Cardiac muscle cell (in vitro differentiated cells and primary cell): ENCODE data around the gene KREMEN1. TPM values are rescaled to one million over a fixed set of nuclear protein-coding genes. Genes with fewer than 3 reads are reported as not detected.

Experiments
- DNase-seq, 2 donors: peaks; one replicate each; pipeline versions ENCODE4 v3.0.0 to v3.0.0-alpha.2; 2010 to 2017; ENCODE audit warnings: low read depth in 1 of 2, low spot score in 1 of 2
- H3K27ac ChIP-seq: fragments of 200-600 bp; sonication (generic); 2 replicates; pipeline ENCODE4 v1.5.1; 2016
- H3K27me3 ChIP-seq: fragments of 200-600 bp; sonication (generic); 2 replicates; pipeline ENCODE4 v1.6.0; 2016; ENCODE audit warnings: control low read depth
- H3K36me3 ChIP-seq: fragments of 200-600 bp; sonication (generic); 2 replicates; pipeline ENCODE4 v1.5.1; 2016; ENCODE audit warnings: control low read depth
- H3K4me1 ChIP-seq: fragments of 200-600 bp; sonication (generic); 2 replicates; pipeline ENCODE4 v1.8.1; 2017; ENCODE audit warnings: low read depth, mild to moderate bottlenecking, mixed run types
- H3K4me3 ChIP-seq: fragments of 200-600 bp; sonication (generic); 2 replicates; pipeline ENCODE4 v1.5.1; 2016; ENCODE audit warnings: mild to moderate bottlenecking
- H3K9me3 ChIP-seq: fragments of 200-600 bp; sonication (generic); 2 replicates; pipeline ENCODE4 v1.5.1; 2017; ENCODE audit warnings: low read depth, mild to moderate bottlenecking, control low read depth
- polyA plus RNA-seq: library from polyadenylated mRNA; unstranded; fragments of >200 nt; fragmentation: Nextera tagmentation; extraction: Ambion mirVana; gene quantifications from 2 replicates; pipeline ENCODE4 v1.2.1, GENCODE V29; 2016
- total RNA-seq: library from RNA; depleted of rRNA; stranded (reverse); fragments of >200 nt; gene quantifications from 2 replicates; pipeline ENCODE4 v1.2.3, GENCODE V29; 2016
- TF ChIP-seq, protein P1 (sequence below): IDR thresholded peaks from 2 replicates; pipeline ENCODE4 v1.5.1; 2012; ENCODE audit warnings: low read depth, mild to moderate bottlenecking, low read length

Gene KREMEN1
- total and polyA plus RNA-seq, 2 experiments from 2014 or later, result 18.0 to 20.3 TPM

- Histone ChIP-seq H3K9me3 (no peaks in the 10 kb centered on the region), H3K27ac (no peak overlapping the region), H3K36me3 (no peaks in the 10 kb centered on the region), H3K4me3 (no peak overlapping the region), H3K27me3 (no peaks in the 10 kb centered on the region), H3K4me1 (no peaks in the 10 kb centered on the region)
- TF ChIP-seq, protein P1, sequence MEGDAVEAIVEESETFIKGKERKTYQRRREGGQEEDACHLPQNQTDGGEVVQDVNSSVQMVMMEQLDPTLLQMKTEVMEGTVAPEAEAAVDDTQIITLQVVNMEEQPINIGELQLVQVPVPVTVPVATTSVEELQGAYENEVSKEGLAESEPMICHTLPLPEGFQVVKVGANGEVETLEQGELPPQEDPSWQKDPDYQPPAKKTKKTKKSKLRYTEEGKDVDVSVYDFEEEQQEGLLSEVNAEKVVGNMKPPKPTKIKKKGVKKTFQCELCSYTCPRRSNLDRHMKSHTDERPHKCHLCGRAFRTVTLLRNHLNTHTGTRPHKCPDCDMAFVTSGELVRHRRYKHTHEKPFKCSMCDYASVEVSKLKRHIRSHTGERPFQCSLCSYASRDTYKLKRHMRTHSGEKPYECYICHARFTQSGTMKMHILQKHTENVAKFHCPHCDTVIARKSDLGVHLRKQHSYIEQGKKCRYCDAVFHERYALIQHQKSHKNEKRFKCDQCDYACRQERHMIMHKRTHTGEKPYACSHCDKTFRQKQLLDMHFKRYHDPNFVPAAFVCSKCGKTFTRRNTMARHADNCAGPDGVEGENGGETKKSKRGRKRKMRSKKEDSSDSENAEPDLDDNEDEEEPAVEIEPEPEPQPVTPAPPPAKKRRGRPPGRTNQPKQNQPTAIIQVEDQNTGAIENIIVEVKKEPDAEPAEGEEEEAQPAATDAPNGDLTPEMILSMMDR, result no peak
- no peak for DNase-seq
Observed at GRCh38 chr22:29175312-29175835, 102.5 kb downstream of the KREMEN1 start.

DNA sequence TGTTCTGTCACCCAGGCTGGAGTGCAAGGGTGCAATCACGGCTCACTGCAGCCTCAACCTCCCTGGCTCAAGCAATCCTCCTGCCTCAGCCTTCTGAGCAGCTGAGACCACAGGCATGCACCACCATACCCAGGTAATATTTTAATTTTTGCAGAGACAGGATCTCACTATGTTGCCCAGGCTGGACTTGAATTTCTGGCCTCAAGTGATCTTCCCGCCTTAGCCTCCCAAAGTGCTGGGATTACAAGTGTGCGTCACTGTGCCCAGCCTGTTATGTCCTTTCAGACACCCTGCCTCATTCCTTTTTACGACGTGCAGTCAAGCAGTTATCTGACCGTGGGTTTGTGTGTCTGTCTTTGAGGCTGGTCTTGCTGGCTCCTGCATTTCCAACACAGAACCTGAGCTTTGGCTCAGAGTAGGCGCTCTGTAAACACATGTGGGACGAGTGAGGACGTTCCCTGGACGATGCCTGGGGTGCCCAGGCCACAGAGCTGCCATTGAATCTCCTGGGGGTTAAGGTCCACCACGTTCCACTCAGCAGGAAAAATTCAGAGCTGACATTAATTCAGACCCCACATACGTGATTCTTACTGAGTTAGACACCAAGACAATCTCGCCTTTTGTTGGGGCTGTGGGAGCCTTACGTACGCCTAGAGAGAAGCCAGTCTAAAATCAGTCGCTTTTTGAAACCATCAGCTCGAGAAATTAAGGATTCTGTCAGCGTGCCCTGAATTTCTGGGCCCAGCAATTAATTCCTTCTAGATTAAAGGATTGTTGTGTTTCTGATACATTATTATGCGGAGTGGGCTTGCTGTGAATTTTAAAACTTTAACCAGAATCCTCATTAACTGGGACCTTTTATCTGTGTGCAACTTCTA is 111.4 kb downstream of the KREMEN1 start:
- no peaks in the 10 kb centered on the region for H3K4me1 ChIP-seq
- H3K4me3 ChIP-seq, result no peak overlapping the region
- no peaks in the 10 kb centered on the region for H3K9me3 ChIP-seq
- H3K27ac ChIP-seq, result no peak overlapping the region
- DNase-seq, result no peak
- no peaks in the 10 kb centered on the region for H3K36me3 ChIP-seq
- TF ChIP-seq, protein P1, result no peak
- H3K27me3 ChIP-seq, result no peaks in the 10 kb centered on the region

DNA sequence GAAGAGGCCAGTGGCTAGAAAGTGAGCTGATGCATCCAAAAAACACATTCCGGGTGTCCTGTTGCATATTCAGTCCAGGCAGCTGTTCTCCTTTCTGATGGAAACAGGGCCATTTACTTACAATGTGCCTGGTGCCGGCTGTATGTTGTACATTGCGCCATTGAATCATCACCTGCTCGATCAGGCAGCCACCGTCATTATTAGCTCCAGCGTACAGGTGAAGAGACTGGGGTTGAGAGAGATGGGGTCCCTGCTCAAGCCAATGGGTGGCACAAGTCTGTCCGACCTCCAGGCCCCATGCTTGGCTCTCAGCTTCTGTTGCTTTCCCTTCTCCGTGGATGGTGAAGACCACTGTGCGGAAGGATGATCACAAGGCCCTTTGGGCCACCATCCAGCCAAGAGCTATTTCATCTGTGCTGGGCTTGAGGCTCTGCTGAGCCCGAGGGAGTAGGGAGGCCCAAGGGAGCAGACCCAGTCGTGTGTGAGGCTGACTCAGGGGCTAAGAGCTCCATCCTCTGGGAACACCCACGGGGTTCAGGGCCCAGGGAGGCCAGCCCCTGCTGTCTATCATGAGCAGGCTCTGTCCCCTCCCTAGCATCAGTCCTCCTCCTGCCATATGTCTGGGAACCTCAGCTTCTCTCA is 112.1 kb downstream of the KREMEN1 start:
- no peaks in the 10 kb centered on the region for H3K9me3 ChIP-seq
- H3K4me3 ChIP-seq, result no peak overlapping the region
- TF ChIP-seq, protein P1, result no peak
- no peak for DNase-seq
- H3K4me1 ChIP-seq, result no peaks in the 10 kb centered on the region
- no peak overlapping the region for H3K27ac ChIP-seq
- no peaks in the 10 kb centered on the region for H3K27me3 ChIP-seq
- no peaks in the 10 kb centered on the region for H3K36me3 ChIP-seq

DNA sequence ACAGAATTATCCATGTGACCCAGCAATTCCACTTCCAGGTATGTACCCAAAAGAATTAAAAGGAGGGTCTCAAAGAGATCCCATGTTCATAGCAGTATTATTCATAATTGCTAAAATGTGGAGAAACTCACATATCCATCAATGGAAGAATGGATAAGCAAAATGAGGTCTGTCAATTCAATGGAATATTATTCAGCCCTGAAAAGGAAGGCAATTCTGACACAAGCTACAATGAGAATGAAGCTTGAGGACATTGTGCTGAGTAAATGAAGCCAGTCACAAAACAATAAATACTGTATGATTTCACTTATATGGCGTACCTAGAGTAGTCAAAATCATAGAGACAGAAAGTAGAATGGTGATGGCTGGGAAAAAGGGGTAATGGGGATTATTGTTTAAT is 113.5 kb downstream of the KREMEN1 start:
- Histone ChIP-seq H3K27me3 (no peaks in the 10 kb centered on the region), H3K4me1 (no peaks in the 10 kb centered on the region), H3K9me3 (no peaks in the 10 kb centered on the region), H3K36me3 (no peaks in the 10 kb centered on the region), H3K27ac (no peak overlapping the region), H3K4me3 (no peak overlapping the region)
- no peak for DNase-seq
- TF ChIP-seq, protein P1, result no peak

- H3K36me3 ChIP-seq, result no peaks in the 10 kb centered on the region
- DNase-seq, result no peak
- H3K9me3 ChIP-seq, result no peaks in the 10 kb centered on the region
- TF ChIP-seq, protein P1, result no peak
- no peaks in the 10 kb centered on the region for H3K27me3 ChIP-seq
- H3K4me3 ChIP-seq, result no peak overlapping the region
- H3K4me1 ChIP-seq, result no peaks in the 10 kb centered on the region
- no peak overlapping the region for H3K27ac ChIP-seq
Observed at GRCh38 chr22:29187831-29188230, 115.0 kb downstream of the KREMEN1 start.
